Measurements from ENCODE around the gene RAPGEF3.

RAPGEF3 gene

GRCh38 chr12:47758834-47759690 is at the start of gene RAPGEF3:
Gene RAPGEF3 (minus strand): TSS chr12:47758880. CDS start chr12:47758556, 324 bp downstream.
- peak; percentile 93 to 96 (median 94) for DNase-seq

GRCh38 chr12:47808050-47808449 is 49.4 kb upstream of the RAPGEF3 start:
- DNase-seq: peak; percentile 53 to 63 (median 57)

- DNase-seq: no peak
Measured at GRCh38 chr12:47807338-47807737, 48.7 kb upstream of the RAPGEF3 start.

GRCh38 chr12:47805417-47805816 is 46.7 kb upstream of the RAPGEF3 start:
- DNase-seq: no peak

GRCh38 chr12:47804171-47804570 is 45.5 kb upstream of the RAPGEF3 start:
- DNase-seq: no peak

GRCh38 chr12:47803191-47803875 is 44.7 kb upstream of the RAPGEF3 start:
- DNase-seq: peak; percentile 56 to 67 (median 56)

GRCh38 chr12:47802312-47802711 is 43.6 kb upstream of the RAPGEF3 start:
- DNase-seq: peak in 1 of 3 donors; percentile 22

GRCh38 chr12:47801904-47802246 is 43.2 kb upstream of the RAPGEF3 start:
- no peak for DNase-seq

- peak; percentile 58 to 80 (median 65) for DNase-seq
Measured at GRCh38 chr12:47801170-47801903, 42.7 kb upstream of the RAPGEF3 start.

- no peak for DNase-seq
Measured at GRCh38 chr12:47800582-47800981, 41.9 kb upstream of the RAPGEF3 start.

GRCh38 chr12:47799357-47799955 is 40.8 kb upstream of the RAPGEF3 start:
- peak in 2 of 3 donors; percentile 41 to 66 for DNase-seq

GRCh38 chr12:47798382-47798948 is 39.8 kb upstream of the RAPGEF3 start:
- no peak for DNase-seq

GRCh38 chr12:47797441-47797840 is 38.8 kb upstream of the RAPGEF3 start:
- peak in 2 of 3 donors; percentile 24 to 44 for DNase-seq

- DNase-seq: no peak
Measured at GRCh38 chr12:47795814-47796411, 37.2 kb upstream of the RAPGEF3 start.

GRCh38 chr12:47795121-47795813 is 36.6 kb upstream of the RAPGEF3 start:
- no peak for DNase-seq

GRCh38 chr12:47794679-47795078 is 36.0 kb upstream of the RAPGEF3 start:
- no peak for DNase-seq

GRCh38 chr12:47793015-47793681 is 34.5 kb upstream of the RAPGEF3 start:
- DNase-seq: no peak

GRCh38 chr12:47791874-47792273 is 33.2 kb upstream of the RAPGEF3 start:
- no peak for DNase-seq

GRCh38 chr12:47791351-47791746 is 32.7 kb upstream of the RAPGEF3 start:
- DNase-seq: no peak

GRCh38 chr12:47790676-47791350 is 32.1 kb upstream of the RAPGEF3 start:
- no peak for DNase-seq
